T-helper 2 cell treated with Interferon-gamma antibody and Interleukin-4, amounts not matched to agents 100 ng/mL and 5 ng/mL, for 36 hours (primary cell): ENCODE data around the gene SOAT1. TPM values are rescaled to one million over a fixed set of nuclear protein-coding genes. Genes with fewer than 3 reads are reported as not detected.
"Not testable (repeated sequence)": the region's sequence is repeated elsewhere in the genome, so short reads cannot be mapped to it uniquely, and the experiment has no call there.

ENCODE experiments used
- intact Hi-C: fragments of 100-400 bp; cut with micrococcal nuclease; formaldehyde crosslinking; loops from one replicate; pipeline ENCODE4 v1.15.1; 2023
- total RNA-seq: library from RNA; stranded (reverse); gene quantifications from 2 replicates; pipeline ENCODE4 v1.2.3, GENCODE V29; 2022

SOAT1 gene
- 43.3 and 47.5 TPM in 2 replicates for total RNA-seq

- intact Hi-C loops: loop anchor here (1.0 to 5.0 kb wide), 6 partner anchors 64 to 566 kb away; partner anchors contain the start of genes ABL2, AXDND1 and RALGPS2
These were observed at the start of gene SOAT1 for GRCh38 chr1:179293340-179294327. SOAT1 (plus strand) TSS chr1:179293797; CDS start chr1:179302685, 8,888 bp downstream.

GRCh38 chr1:179245426-179245825, 48.2 kb upstream of the SOAT1 start:
- intact Hi-C loops: not testable (repeated sequence)

GRCh38 chr1:179247923-179248322, 45.7 kb upstream of the SOAT1 start:
- intact Hi-C loops: no loop called here

- intact Hi-C loops: loop anchor here (1.0 kb wide), 1 partner anchor 118 kb away; no protein-coding TSS in a partner anchor
These were observed 41.9 kb upstream of the SOAT1 start for GRCh38 chr1:179251675-179252074.

GRCh38 chr1:179252606-179253005, 41.0 kb upstream of the SOAT1 start:
- intact Hi-C loops: no loop called here

GRCh38 chr1:179253286-179253972, 40.2 kb upstream of the SOAT1 start:
- intact Hi-C loops: no loop called here

GRCh38 chr1:179262183-179262582, 31.4 kb upstream of the SOAT1 start:
- intact Hi-C loops: no loop called here

GRCh38 chr1:179263121-179263520, 30.5 kb upstream of the SOAT1 start:
- intact Hi-C loops: no loop called here

GRCh38 chr1:179264507-179264906, 29.1 kb upstream of the SOAT1 start:
- intact Hi-C loops: no loop called here

- intact Hi-C loops: no loop called here
These were observed 24.5 kb upstream of the SOAT1 start for GRCh38 chr1:179269071-179269470.

GRCh38 chr1:179274424-179274823, 19.2 kb upstream of the SOAT1 start:
- intact Hi-C loops: not testable (repeated sequence)

- intact Hi-C loops: no loop called here
These were observed 14.7 kb upstream of the SOAT1 start for GRCh38 chr1:179278920-179279319.

GRCh38 chr1:179283992-179284391, 9.6 kb upstream of the SOAT1 start:
- intact Hi-C loops: no loop called here

GRCh38 chr1:179287946-179288345, 5.7 kb upstream of the SOAT1 start:
- intact Hi-C loops: no loop called here

GRCh38 chr1:179288977-179289376, 4.6 kb upstream of the SOAT1 start:
- intact Hi-C loops: no loop called here

- intact Hi-C loops: no loop called here
These were observed 1.7 kb downstream of the SOAT1 start for GRCh38 chr1:179295164-179295755.

- intact Hi-C loops: no loop called here
These were observed 2.9 kb downstream of the SOAT1 start for GRCh38 chr1:179296356-179297104.

- intact Hi-C loops: no loop called here
These were observed 3.4 kb downstream of the SOAT1 start for GRCh38 chr1:179297105-179297378.

- intact Hi-C loops: loop anchor here (1.0 kb wide), 1 partner anchor 67 kb away; no protein-coding TSS in a partner anchor
These were observed 5.4 kb downstream of the SOAT1 start for GRCh38 chr1:179298952-179299351.

GRCh38 chr1:179300112-179300511, 6.5 kb downstream of the SOAT1 start:
- intact Hi-C loops: no loop called here

- intact Hi-C loops: no loop called here
These were observed 8.5 kb downstream of the SOAT1 start for GRCh38 chr1:179302070-179302469.
